HCT116 (cell line): ENCODE data around the gene ECM1.

Experiments used
- ATF3 ChIP-seq: IDR thresholded peaks from 2 replicates; pipeline ENCODE4 v1.6.1; 2012
- EZH2 ChIP-seq: fragments of 200-600 bp; sonication (generic); IDR thresholded peaks from 2 replicates; pipeline ENCODE4 v1.6.1; 2017; ENCODE audit warnings: antibody characterized with exemption, mixed run types
- JUND ChIP-seq: IDR thresholded peaks from 2 replicates; pipeline ENCODE4 v1.6.1; 2012
- POLR2A ChIP-seq: IDR thresholded peaks from 2 replicates; pipeline ENCODE4 v1.7.0; 2011; ENCODE audit warnings: borderline replicate concordance; ENCODE audit not compliant: insufficient read depth, insufficient read length; ENCODE audit errors: extremely low read depth
- REST ChIP-seq: IDR thresholded peaks from 2 replicates; pipeline ENCODE4 v1.6.1; 2012; ENCODE audit warnings: low read depth
- SRF ChIP-seq: IDR thresholded peaks from 2 replicates; pipeline ENCODE4 v1.6.1; 2012; ENCODE audit warnings: low read depth
- TCF7L2 ChIP-seq: IDR thresholded peaks from 2 replicates; pipeline ENCODE4 v1.7.0; 2011; ENCODE audit warnings: borderline replicate concordance, inconsistent platforms; ENCODE audit not compliant: insufficient read depth, insufficient read length; ENCODE audit errors: extremely low read depth
- ZBTB33 ChIP-seq: IDR thresholded peaks from 2 replicates; pipeline ENCODE4 v1.6.1; 2011; ENCODE audit warnings: mild to moderate bottlenecking, low read length, moderate library complexity; ENCODE audit not compliant: insufficient replicate concordance; ENCODE audit errors: extremely low read depth
- TF ChIP-seq, protein P1 (sequence below), 3 experiments: fragments of 200-600 bp in 1 of 3; sonication (generic) in 1 of 3; IDR thresholded peaks in 2 of 3; conservative IDR thresholded peaks in 1 of 3; 2 replicates each; pipeline ENCODE4 v1.5.1; 2012 to 2017; ENCODE audit warnings: low read depth in 2 of 3, low read length in 2 of 3, antibody characterized with exemption in 1 of 3, borderline replicate concordance in 1 of 3, control low read depth in 1 of 3, mild to moderate bottlenecking in 1 of 3, mixed read lengths in 1 of 3, mixed run types in 1 of 3, moderate library complexity in 1 of 3; ENCODE audit not compliant: insufficient read depth in 1 of 3

DNA sequence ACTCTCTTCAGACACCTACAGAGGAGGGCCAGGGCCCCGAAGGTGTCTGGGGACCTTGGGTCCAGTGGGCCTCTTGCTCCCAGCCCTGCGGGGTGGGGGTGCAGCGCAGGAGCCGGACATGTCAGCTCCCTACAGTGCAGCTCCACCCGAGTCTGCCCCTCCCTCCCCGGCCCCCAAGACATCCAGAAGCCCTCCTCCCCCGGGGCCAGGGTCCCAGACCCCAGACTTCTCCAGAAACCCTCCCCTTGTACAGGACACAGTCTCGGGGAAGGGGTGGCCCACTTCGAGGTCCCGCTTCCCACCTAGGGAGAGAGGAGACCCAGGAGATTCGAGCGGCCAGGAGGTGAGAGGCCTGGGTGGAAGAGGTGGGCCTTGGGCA, 45.0 kb downstream of the ECM1 start:
- TF ChIP-seq ATF3 (no peak), POLR2A (no peak), SRF (no peak), REST (no peak), ZBTB33 (no peak), EZH2 (no peak), JUND (no peak), TCF7L2 (no peak)
- TF ChIP-seq, protein P1, sequence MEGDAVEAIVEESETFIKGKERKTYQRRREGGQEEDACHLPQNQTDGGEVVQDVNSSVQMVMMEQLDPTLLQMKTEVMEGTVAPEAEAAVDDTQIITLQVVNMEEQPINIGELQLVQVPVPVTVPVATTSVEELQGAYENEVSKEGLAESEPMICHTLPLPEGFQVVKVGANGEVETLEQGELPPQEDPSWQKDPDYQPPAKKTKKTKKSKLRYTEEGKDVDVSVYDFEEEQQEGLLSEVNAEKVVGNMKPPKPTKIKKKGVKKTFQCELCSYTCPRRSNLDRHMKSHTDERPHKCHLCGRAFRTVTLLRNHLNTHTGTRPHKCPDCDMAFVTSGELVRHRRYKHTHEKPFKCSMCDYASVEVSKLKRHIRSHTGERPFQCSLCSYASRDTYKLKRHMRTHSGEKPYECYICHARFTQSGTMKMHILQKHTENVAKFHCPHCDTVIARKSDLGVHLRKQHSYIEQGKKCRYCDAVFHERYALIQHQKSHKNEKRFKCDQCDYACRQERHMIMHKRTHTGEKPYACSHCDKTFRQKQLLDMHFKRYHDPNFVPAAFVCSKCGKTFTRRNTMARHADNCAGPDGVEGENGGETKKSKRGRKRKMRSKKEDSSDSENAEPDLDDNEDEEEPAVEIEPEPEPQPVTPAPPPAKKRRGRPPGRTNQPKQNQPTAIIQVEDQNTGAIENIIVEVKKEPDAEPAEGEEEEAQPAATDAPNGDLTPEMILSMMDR (IDR thresholded peaks at IDR 0.05 in 2 of 3, conservative IDR thresholded peaks at IDR 0.05 in 1 of 3; ENCODE audit: borderline replicate concordance in 1 of 3, insufficient read depth in 1 of 3, low read depth in 2 of 3, low read length in 2 of 3): no peak
